ENCODE measurements around the gene AP1G2. TPM values are rescaled to one million over a fixed set of nuclear protein-coding genes. Genes with fewer than 3 reads are reported as not detected.

Gene AP1G2
- total and polyA plus RNA-seq, 2 of the 4 experiments (the other 2 are of a cell fraction): 2.9 to 19.2 TPM

DNA sequence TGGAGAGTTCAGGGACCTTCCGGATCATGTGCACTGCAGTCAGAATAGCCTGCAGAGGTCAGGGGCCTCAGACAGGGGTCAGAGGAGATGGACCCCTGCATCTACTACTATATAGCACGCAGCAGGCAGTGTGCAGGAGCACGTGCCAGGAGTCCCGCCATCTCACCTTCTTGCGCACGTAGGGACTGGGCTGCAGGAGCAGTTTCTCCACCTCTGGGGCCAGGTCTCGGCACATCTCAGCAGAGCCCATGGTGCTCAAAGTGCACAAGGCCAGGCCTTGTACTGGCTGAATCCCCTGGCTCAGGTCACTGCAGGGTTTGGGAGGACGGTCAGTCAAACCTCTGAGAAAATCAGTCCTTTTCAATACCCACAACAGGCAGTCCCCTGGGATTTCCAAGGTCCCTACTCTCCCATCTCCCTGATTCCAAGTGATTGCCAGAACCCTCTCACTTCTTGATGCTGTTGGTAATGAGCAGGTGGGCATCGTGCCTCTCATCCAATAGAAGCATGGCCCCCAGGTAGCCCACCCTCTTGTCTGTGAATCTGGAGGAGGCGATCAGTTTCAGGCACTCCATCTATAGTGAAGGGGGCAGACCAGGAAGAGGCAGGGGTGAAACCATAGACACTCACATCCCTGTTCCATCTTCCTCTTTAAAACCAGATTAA lies 1.3 kb downstream of the AP1G2 start:
- no peak overlapping the region for H2AFZ ChIP-seq (replicated peaks; ENCODE audit: low read length, poor library complexity)
- DNase-seq: no peak
- POLR2A ChIA-PET (ENCODE audit: unreplicated experiment): no interaction called here
- no peak overlapping the region for H3K27ac ChIP-seq (ENCODE audit: insufficient read depth, low read length)
- H3K23ac ChIP-seq (ENCODE audit: low read depth, low read length): 0 out of 2 replicates have a peak overlapping the region, but pooled peaks have one; percentile 67
- in situ Hi-C loops (cut with MboI; ENCODE audit: low sequenced_read_pairs): no loop called here
- no peak overlapping the region for H2BK5ac ChIP-seq (ENCODE audit: low read depth, low read length, poor library complexity, severe bottlenecking)
- BruUV-seq (replicated peaks): no TSS peak
- no peak overlapping the region for H2BK120ac ChIP-seq (ENCODE audit: low read depth, low read length)
- dilution Hi-C loops (cut with HindIII; ENCODE audit: low sequenced_read_pairs, unreplicated experiment): no loop called here
- H2BK20ac ChIP-seq (ENCODE audit: low read depth, low read length): no peak overlapping the region
- no peak overlapping the region for H3K14ac ChIP-seq (replicated peaks; ENCODE audit: low read depth, low read length)
- H4K20me1 ChIP-seq (ENCODE audit: insufficient read depth, low read length): no peaks in the 10 kb centered on the region
- no peak overlapping the region; a peak in 1 of 4 replicates for H4K8ac ChIP-seq (ENCODE audit: low read depth in 2 of 2, low read length in 2 of 2)
- no peak overlapping the region for H3K4me2 ChIP-seq (ENCODE audit: low read depth, low read length)
- 92% methylated on average over 7 of the region's 10 CpGs; no CpG with 5 or more reads in 1 of the 2 experiments for WGBS, 2 experiments (ENCODE audit: extremely low coverage in 2 of 2, insufficient read length in 1 of 2)
- H4K5ac ChIP-seq (ENCODE audit: low read depth, low read length): no peak overlapping the region
- H3K79me1 ChIP-seq (ENCODE audit: low read depth in 1 of 2, low read length in 2 of 2): no peaks in the 10 kb centered on the region; a peak in 1 of 4 replicates
- H3K4ac ChIP-seq (ENCODE audit: low read depth, low read length): no peak overlapping the region
- no peaks in the 10 kb centered on the region; the same call in none of the 2 replicates for H3K36me3 ChIP-seq (ENCODE audit: control insufficient read depth, insufficient read depth, low read length)
- no peak overlapping the region for H3K4me3 ChIP-seq (ENCODE audit: insufficient read depth, low read depth, low read length)
- CTCF ChIA-PET: interaction anchor here (0.6 kb wide), 1 partner anchor 21 kb away, joined by 3 read pairs; no protein-coding TSS in a partner anchor
- H3K9me1 ChIP-seq (ENCODE audit: insufficient read depth, low read length): peaks cover 10% of the 10 kb centered on the region; the same call in 1 of the 2 replicates
- peaks cover 8% of the 10 kb centered on the region; the same call in 1 of the 2 replicates for H3K27me3 ChIP-seq (ENCODE audit: control insufficient read depth, insufficient read depth, low read length)
- TF ChIP-seq NFE2L2 (IDR thresholded peaks at IDR 0.05; ENCODE audit: low read depth, low read length): no peak
- no peak for TF ChIP-seq CHD1 (IDR thresholded peaks at IDR 0.05; ENCODE audit: low read depth, low read length)
- TF ChIP-seq BHLHE40 (IDR thresholded peaks at IDR 0.05; ENCODE audit: low read depth, low read length): no peak
- H2BK15ac ChIP-seq (ENCODE audit: low read depth, low read length): no peak overlapping the region
- ATAC-seq (ENCODE audit: low read depth): no peak
- intact Hi-C loops (cut with micrococcal nuclease): no loop called here
- H3K9me3 ChIP-seq (ENCODE audit: control insufficient read depth, insufficient read depth, low read length): no peaks in the 10 kb centered on the region
- no peak overlapping the region for H3K9ac ChIP-seq (ENCODE audit: low read depth, low read length)
- H3K18ac ChIP-seq (ENCODE audit: low read depth, low read length): no peak overlapping the region
- H3K4me1 ChIP-seq (ENCODE audit: control insufficient read depth, insufficient read depth, low read length): peaks cover 2% of the 10 kb centered on the region; the same call in 1 of the 2 replicates
- peak overlapping the region; percentile 68 for H2AK9ac ChIP-seq (replicated peaks; ENCODE audit: low read depth, low read length, poor library complexity)
- no peak overlapping the region for H4K91ac ChIP-seq (ENCODE audit: insufficient read depth, low read depth, low read length)
- no peak overlapping the region for H3K56ac ChIP-seq (ENCODE audit: extremely low read depth, insufficient read depth, low read length)
- no peak overlapping the region for H2AK5ac ChIP-seq (ENCODE audit: low read depth, low read length)

Data from IMR-90 (cell line).